Measurements from ENCODE around the gene ATP23.

DNA sequence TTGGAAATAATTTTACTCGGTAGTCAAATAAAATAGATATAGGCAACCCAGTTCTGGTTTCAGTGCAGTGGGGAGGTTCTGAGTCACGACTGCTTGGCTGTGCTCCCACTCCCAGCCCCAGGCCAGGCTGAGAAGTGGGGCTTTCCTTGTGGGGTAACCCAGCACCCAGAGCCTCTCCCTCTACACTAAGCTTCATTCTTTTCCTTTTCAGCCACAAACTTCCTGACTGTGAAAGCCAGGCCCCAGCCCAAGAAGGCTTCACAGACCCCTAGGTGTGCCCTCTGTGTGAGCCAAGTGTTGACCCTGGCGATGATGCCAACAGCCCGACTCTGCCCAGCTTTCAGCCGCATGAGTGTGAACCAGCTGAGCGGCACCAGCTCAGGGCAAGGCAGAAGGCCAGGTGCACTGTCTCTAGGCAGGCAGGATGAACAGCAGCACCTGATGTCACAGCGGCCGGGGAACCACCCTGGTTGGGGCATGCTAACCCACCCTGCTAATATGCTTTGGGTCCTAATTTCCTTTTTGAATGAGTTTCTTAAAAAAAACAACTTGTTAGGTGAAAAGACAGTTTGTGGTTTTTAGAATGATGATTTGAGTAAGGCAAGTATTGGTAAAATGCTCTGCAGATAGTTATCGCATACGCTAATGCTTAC is 42.2 kb upstream of the ATP23 start:
- TF ChIP-seq, protein P1, sequence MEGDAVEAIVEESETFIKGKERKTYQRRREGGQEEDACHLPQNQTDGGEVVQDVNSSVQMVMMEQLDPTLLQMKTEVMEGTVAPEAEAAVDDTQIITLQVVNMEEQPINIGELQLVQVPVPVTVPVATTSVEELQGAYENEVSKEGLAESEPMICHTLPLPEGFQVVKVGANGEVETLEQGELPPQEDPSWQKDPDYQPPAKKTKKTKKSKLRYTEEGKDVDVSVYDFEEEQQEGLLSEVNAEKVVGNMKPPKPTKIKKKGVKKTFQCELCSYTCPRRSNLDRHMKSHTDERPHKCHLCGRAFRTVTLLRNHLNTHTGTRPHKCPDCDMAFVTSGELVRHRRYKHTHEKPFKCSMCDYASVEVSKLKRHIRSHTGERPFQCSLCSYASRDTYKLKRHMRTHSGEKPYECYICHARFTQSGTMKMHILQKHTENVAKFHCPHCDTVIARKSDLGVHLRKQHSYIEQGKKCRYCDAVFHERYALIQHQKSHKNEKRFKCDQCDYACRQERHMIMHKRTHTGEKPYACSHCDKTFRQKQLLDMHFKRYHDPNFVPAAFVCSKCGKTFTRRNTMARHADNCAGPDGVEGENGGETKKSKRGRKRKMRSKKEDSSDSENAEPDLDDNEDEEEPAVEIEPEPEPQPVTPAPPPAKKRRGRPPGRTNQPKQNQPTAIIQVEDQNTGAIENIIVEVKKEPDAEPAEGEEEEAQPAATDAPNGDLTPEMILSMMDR (IDR thresholded peaks at IDR 0.05) = no peak
- TF ChIP-seq, protein P2, sequence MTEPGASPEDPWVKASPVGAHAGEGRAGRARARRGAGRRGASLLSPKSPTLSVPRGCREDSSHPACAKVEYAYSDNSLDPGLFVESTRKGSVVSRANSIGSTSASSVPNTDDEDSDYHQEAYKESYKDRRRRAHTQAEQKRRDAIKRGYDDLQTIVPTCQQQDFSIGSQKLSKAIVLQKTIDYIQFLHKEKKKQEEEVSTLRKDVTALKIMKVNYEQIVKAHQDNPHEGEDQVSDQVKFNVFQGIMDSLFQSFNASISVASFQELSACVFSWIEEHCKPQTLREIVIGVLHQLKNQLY (CRISPR knock-in tag; IDR thresholded peaks at IDR 0.05) = no peak
- TF ChIP-seq, protein P3, sequence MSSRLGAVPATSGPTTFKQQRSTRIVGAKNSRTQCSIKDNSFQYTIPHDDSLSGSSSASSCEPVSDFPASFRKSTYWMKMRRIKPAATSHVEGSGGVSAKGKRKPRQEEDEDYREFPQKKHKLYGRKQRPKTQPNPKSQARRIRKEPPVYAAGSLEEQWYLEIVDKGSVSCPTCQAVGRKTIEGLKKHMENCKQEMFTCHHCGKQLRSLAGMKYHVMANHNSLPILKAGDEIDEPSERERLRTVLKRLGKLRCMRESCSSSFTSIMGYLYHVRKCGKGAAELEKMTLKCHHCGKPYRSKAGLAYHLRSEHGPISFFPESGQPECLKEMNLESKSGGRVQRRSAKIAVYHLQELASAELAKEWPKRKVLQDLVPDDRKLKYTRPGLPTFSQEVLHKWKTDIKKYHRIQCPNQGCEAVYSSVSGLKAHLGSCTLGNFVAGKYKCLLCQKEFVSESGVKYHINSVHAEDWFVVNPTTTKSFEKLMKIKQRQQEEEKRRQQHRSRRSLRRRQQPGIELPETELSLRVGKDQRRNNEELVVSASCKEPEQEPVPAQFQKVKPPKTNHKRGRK (CRISPR knock-in tag; IDR thresholded peaks at IDR 0.05; ENCODE audit: borderline replicate concordance) = no peak
- TF ChIP-seq, protein P4, sequence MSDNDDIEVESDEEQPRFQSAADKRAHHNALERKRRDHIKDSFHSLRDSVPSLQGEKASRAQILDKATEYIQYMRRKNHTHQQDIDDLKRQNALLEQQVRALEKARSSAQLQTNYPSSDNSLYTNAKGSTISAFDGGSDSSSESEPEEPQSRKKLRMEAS (CRISPR knock-in tag; IDR thresholded peaks at IDR 0.05) = no peak
- TF ChIP-seq, protein P5, sequence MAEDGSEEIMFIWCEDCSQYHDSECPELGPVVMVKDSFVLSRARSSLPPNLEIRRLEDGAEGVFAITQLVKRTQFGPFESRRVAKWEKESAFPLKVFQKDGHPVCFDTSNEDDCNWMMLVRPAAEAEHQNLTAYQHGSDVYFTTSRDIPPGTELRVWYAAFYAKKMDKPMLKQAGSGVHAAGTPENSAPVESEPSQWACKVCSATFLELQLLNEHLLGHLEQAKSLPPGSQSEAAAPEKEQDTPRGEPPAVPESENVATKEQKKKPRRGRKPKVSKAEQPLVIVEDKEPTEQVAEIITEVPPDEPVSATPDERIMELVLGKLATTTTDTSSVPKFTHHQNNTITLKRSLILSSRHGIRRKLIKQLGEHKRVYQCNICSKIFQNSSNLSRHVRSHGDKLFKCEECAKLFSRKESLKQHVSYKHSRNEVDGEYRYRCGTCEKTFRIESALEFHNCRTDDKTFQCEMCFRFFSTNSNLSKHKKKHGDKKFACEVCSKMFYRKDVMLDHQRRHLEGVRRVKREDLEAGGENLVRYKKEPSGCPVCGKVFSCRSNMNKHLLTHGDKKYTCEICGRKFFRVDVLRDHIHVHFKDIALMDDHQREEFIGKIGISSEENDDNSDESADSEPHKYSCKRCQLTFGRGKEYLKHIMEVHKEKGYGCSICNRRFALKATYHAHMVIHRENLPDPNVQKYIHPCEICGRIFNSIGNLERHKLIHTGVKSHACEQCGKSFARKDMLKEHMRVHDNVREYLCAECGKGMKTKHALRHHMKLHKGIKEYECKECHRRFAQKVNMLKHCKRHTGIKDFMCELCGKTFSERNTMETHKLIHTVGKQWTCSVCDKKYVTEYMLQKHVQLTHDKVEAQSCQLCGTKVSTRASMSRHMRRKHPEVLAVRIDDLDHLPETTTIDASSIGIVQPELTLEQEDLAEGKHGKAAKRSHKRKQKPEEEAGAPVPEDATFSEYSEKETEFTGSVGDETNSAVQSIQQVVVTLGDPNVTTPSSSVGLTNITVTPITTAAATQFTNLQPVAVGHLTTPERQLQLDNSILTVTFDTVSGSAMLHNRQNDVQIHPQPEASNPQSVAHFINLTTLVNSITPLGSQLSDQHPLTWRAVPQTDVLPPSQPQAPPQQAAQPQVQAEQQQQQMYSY (CRISPR knock-in tag; IDR thresholded peaks at IDR 0.05) = no peak
- no peak for TF ChIP-seq ZNF121 (CRISPR knock-in tag; IDR thresholded peaks at IDR 0.05)
- TF ChIP-seq, protein P6, sequence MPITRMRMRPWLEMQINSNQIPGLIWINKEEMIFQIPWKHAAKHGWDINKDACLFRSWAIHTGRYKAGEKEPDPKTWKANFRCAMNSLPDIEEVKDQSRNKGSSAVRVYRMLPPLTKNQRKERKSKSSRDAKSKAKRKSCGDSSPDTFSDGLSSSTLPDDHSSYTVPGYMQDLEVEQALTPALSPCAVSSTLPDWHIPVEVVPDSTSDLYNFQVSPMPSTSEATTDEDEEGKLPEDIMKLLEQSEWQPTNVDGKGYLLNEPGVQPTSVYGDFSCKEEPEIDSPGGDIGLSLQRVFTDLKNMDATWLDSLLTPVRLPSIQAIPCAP (CRISPR knock-in tag; IDR thresholded peaks at IDR 0.05) = no peak

Data from WTC11 (cell line).